ENCODE results near the gene CHD2. TPM values are rescaled to one million over a fixed set of nuclear protein-coding genes. Genes with fewer than 3 reads are reported as not detected.

CHD2 gene
- total RNA-seq, 2 experiments from 2014 or later, result 92.8 to 95.7 TPM

DNA sequence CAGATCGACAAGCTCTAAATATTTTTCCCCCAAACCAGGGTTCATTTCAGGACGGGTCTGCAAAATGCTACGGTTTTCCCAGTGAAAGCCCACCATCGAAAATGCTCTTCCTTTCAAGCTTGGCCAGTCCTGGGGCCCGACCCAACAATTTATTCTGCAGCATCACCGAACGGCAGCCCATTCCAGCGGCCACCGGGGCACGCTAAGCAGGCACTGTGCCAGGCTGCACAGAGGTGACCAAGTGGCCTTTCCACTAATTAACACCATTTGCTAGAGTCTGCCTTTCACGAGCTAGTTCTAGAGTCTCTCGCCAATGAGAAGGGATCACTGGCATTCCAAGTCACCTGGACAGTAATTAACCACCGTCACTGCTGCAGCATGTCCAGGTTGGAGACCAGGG is 174.5 kb downstream of the CHD2 start:
- H3K27ac Mint-ChIP-seq, result no peak overlapping the region
- no peak for DNase-seq
- H3K4me1 Mint-ChIP-seq, result peaks cover 8% of the 10 kb centered on the region
- H3K4me3 Mint-ChIP-seq, result no peak overlapping the region
- peaks cover 70% of the 10 kb centered on the region for H3K27me3 Mint-ChIP-seq
- no peaks in the 10 kb centered on the region for H3K9me3 Mint-ChIP-seq
- no peaks in the 10 kb centered on the region for H3K36me3 Mint-ChIP-seq

DNA sequence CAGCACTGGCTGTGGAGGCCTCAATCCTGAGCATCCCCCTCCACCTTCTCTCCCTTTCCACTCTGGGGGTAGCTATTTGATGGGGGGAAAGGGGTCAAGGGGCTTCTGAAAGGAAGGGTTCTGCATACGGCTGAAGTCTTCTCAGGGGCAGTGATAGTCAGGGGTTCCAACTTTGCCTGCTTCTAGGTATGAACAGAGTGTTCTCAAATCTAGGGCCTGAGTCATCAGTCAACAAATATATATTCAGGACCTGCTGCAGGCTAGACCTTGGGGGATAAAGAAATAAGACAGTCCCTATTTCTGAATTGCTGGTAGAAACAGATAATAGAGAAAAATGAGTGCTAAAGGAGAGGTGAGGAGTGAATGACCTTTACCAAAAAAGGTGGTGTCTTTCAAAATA is 176.1 kb downstream of the CHD2 start:
- H3K9me3 Mint-ChIP-seq, result no peaks in the 10 kb centered on the region
- H3K4me3 Mint-ChIP-seq, result no peak overlapping the region
- peaks cover 8% of the 10 kb centered on the region for H3K4me1 Mint-ChIP-seq
- H3K36me3 Mint-ChIP-seq, result no peaks in the 10 kb centered on the region
- DNase-seq, result no peak
- H3K27me3 Mint-ChIP-seq, result peaks cover 58% of the 10 kb centered on the region
- no peak overlapping the region for H3K27ac Mint-ChIP-seq

GRCh38 chr15:93076875-93077274 is 176.8 kb downstream of the CHD2 start:
- Mint-ChIP-seq H3K27me3 (peaks cover 52% of the 10 kb centered on the region), H3K9me3 (no peaks in the 10 kb centered on the region), H3K4me1 (peaks cover 8% of the 10 kb centered on the region), H3K36me3 (no peaks in the 10 kb centered on the region), H3K4me3 (no peak overlapping the region), H3K27ac (no peak overlapping the region)
- no peak for DNase-seq

Other genes starting within 250 kb of the CHD2 start
- 1 to 10 TPM; 5.7 to 6.4 TPM for gene FAM174B, start 244.5 kb upstream of the CHD2 start, total RNA-seq
- under 1 TPM; 0.08 TPM for gene RGMA, start 188.9 kb downstream of the CHD2 start, total RNA-seq